Calu3 (cell line): ENCODE results near the gene PDE7B. TPM values are rescaled to one million over a fixed set of nuclear protein-coding genes. Genes with fewer than 3 reads are reported as not detected.

Source experiments
- BruUV-seq: library from RNA; stranded (reverse); fragments of 400-500 nt; replicated peaks from 2 replicates; lab custom pipeline; 2021; lab: Mats Ljungman, UMichigan
- CTCF ChIA-PET: fragments of 300-600 bp; sonication (Branson Sonifier 250); formaldehyde crosslinking; loops from one replicate; lab custom pipeline; 2022; ENCODE audit warnings: antibody characterized with exemption; lab: Charles Lee
- DNase-seq: peaks from one replicate; pipeline ENCODE4 v3.0.0; 2022
- H3K27ac Mint-ChIP-seq: one replicate; pipeline ENCODE4 v1.8.0; 2022; ENCODE audit warnings: mixed read lengths; ENCODE audit not compliant: unreplicated experiment
- H3K27me3 Mint-ChIP-seq: one replicate; pipeline ENCODE4 v1.8.0; 2022; ENCODE audit warnings: mixed read lengths; ENCODE audit not compliant: unreplicated experiment
- H3K36me3 Mint-ChIP-seq: one replicate; pipeline ENCODE4 v1.8.0; 2022; ENCODE audit warnings: mild to moderate bottlenecking, moderate library complexity, mixed read lengths; ENCODE audit not compliant: insufficient read depth, unreplicated experiment
- H3K4me1 Mint-ChIP-seq: one replicate; pipeline ENCODE4 v1.8.0; 2022; ENCODE audit warnings: mild to moderate bottlenecking, low read depth, mixed read lengths; ENCODE audit not compliant: unreplicated experiment
- H3K4me3 Mint-ChIP-seq: one replicate; pipeline ENCODE4 v1.8.0; 2022; ENCODE audit warnings: mild to moderate bottlenecking, low read depth, moderate library complexity, mixed read lengths; ENCODE audit not compliant: unreplicated experiment
- H3K9me3 Mint-ChIP-seq: one replicate; pipeline ENCODE4 v1.8.0; 2022; ENCODE audit warnings: low read depth, mixed read lengths; ENCODE audit not compliant: unreplicated experiment
- CTCF ChIP-seq: fragments of 200-600 bp; IDR thresholded peaks from one replicate; pipeline ENCODE4 v1.8.0; 2022; ENCODE audit warnings: antibody characterized with exemption; ENCODE audit not compliant: unreplicated experiment
- intact Hi-C: fragments of 100-400 bp; cut with micrococcal nuclease; formaldehyde crosslinking; loops from one replicate; pipeline ENCODE4 v1.10.0; 2022; ENCODE audit not compliant: unreplicated experiment
- total RNA-seq: library from RNA; stranded (reverse); gene quantifications from 2 replicates; pipeline ENCODE4 v1.2.3, GENCODE V29; 2022

The PDE7B gene
- total RNA-seq, 1 experiment from 2014 or later: 0.09 TPM

GRCh38 chr6:135962731-135963130 lies 111.2 kb downstream of the PDE7B start:
- BruUV-seq: no TSS peak
- Mint-ChIP-seq H3K27ac (no peak overlapping the region), H3K4me3 (no peak overlapping the region), H3K9me3 (peaks cover 2% of the 10 kb centered on the region), H3K4me1 (no peaks in the 10 kb centered on the region), H3K36me3 (no peaks in the 10 kb centered on the region), H3K27me3 (no peaks in the 10 kb centered on the region)
- TF ChIP-seq CTCF: no peak
- no peak for DNase-seq
- CTCF ChIA-PET: no interaction called here
- intact Hi-C loops: no loop called here

- Mint-ChIP-seq H3K4me1 (no peaks in the 10 kb centered on the region), H3K27me3 (no peaks in the 10 kb centered on the region), H3K27ac (no peak overlapping the region)
Measured at GRCh38 chr6:135970750-135971149, 119.2 kb downstream of the PDE7B start.

GRCh38 chr6:135971351-135971750 lies 119.8 kb downstream of the PDE7B start:
- H3K4me1 Mint-ChIP-seq: no peaks in the 10 kb centered on the region
- no peak overlapping the region for H3K27ac Mint-ChIP-seq
- H3K9me3 Mint-ChIP-seq: no peaks in the 10 kb centered on the region
- no peaks in the 10 kb centered on the region for H3K27me3 Mint-ChIP-seq
- CTCF ChIA-PET: no interaction called here
- no peaks in the 10 kb centered on the region for H3K36me3 Mint-ChIP-seq
- BruUV-seq: no TSS peak
- no peak overlapping the region for H3K4me3 Mint-ChIP-seq
- TF ChIP-seq CTCF: no peak
- no peak for DNase-seq
- intact Hi-C loops: no loop called here

More at GRCh38 chr6:135970750-135971149, 119.2 kb downstream of the PDE7B start:
- BruUV-seq: no TSS peak
- no peak for DNase-seq
- CTCF ChIA-PET: no interaction called here
- Mint-ChIP-seq H3K36me3 (no peaks in the 10 kb centered on the region), H3K4me3 (no peak overlapping the region), H3K9me3 (no peaks in the 10 kb centered on the region)
- intact Hi-C loops: no loop called here
- no peak for TF ChIP-seq CTCF

GRCh38 chr6:135972150-135972549 lies 120.6 kb downstream of the PDE7B start:
- Mint-ChIP-seq H3K4me1 (no peaks in the 10 kb centered on the region), H3K36me3 (no peaks in the 10 kb centered on the region), H3K27ac (no peak overlapping the region), H3K27me3 (no peaks in the 10 kb centered on the region), H3K4me3 (no peak overlapping the region), H3K9me3 (no peaks in the 10 kb centered on the region)
- intact Hi-C loops: no loop called here
- no peak for DNase-seq
- CTCF ChIA-PET: no interaction called here
- BruUV-seq: no TSS peak
- TF ChIP-seq CTCF: no peak
